Measurements from ENCODE around the gene MCM3AP.

MCM3AP gene

DNA sequence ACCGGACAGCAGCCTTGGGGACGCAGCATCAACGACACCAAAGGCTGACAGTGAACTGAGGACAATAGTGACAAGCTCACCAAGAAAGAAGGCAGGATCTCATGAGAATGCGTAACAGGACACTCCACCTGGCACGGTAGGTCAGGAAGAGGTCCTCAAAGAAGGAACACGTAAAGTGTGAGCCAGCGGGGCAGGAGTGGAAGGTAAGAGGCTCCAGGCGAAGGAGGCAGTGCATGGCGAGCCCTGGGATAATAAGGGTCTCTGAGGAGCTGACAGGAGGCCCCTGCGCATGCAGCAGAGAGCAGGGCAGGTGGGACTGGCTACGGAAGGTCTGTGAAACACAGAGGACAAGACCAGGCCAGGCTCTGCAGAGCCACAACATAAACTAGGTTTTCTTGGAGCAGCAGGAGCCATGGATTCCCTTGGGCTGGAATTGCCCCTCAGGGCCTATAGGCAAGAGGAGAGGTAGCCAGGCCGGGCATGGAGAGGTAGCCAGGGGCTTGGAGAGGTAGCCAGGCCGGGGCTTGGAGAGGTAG is 65.1 kb downstream of the MCM3AP start:
- no peak for DNase-seq (ENCODE audit: extremely low read depth, low read depth)
- no peak for TF ChIP-seq CTCF (IDR thresholded peaks at IDR 0.05; ENCODE audit: low read depth, low read length)

DNA sequence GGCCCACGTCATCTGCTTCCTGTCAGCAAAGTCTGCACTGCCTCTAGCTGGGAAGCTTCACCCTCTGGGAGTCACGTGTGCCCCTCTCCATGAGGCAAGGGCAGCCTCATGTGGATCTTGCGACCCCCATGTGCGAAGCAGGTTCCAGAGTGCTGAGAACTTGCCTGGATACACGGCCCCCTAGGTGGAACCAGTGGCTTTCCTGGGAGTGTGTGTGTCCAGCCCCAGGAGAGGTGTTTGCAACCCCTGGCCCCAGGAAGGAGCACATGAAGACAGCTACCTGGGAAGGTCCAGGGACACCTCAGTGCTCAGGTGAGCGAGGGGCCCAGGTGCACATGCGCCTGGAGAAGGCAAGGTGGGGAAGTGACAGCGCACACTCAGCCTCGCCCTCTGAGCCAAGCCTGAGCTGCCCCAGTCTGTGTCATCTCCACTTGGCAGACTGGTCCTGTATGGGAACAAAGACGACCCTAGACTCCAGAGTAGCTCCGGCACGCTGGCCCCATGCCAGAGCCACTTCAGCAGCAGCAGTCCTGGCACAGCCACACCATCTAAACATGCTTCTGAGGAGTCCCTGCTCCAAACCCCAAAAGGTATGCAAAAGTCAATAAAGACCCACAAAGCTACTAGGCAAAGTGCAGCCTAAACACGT is 65.7 kb downstream of the MCM3AP start:
- no peak for DNase-seq (ENCODE audit: extremely low read depth, low read depth)
- no peak for TF ChIP-seq CTCF (IDR thresholded peaks at IDR 0.05; ENCODE audit: low read depth, low read length)

DNA sequence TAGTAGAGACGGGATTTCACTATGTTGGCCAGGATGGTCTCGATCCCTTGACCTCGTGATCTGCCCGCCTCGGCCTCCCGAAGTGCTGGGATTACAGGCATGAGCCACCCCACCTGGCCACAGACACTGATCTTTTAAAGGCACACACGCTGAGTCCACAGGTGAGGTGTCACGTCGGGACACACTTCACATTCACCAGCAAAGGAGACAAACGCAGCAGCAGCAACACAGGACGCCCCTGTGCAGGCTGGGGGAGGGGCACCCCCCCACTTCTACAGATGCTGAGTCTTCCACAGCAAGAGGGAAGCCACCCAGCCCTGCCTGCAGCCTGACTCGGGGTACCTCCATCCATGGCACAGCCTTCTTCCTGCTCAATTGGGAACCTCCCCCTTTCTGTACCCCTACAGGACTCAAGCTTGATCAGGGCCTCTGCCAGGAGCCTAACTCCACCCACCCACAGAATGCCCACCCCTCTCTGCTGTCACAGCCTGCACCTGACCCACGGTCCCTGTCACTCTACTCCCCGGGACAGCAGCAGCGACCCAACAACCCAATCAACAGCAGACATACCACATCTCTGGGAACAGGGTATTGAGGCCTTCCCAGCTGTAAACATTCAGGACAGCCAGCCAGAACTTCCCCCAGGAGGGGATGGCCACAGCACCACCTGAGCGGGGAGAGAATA is 66.4 kb downstream of the MCM3AP start:
- no peak for DNase-seq (ENCODE audit: extremely low read depth, low read depth)
- no peak for TF ChIP-seq CTCF (IDR thresholded peaks at IDR 0.05; ENCODE audit: low read depth, low read length)

DNA sequence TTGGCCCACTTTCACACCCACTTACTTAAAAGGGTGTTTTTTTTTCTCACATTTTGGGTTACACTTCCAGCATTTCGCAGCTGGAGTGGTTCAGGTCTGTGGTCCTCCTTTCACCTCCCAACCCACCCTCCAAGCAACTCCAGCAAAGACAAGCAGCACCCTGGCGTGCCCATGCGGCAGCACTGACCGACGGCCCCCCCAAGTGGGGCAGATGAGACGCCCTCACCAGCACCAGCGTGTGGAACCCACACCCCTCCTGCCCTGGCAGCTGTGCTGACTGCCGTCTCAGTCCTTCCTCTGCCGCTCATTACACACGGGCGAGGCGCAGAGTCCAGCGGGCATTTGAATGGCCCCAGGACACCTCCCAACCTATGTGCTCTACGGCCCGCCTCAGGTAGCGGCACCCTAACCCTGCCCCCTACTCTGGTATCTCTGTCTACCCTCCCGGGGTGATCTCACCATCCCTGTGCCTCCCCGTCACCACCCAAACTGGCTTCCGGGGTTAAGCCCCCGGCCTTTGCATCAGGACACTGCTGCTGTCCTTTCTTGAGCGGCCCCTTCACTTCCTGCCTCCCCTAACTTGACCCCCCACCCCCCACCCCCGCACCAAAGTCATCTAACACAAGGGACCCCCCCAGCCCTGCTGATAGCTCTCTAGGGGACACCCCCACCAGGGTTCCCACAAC is 67.8 kb downstream of the MCM3AP start:
- DNase-seq (ENCODE audit: extremely low read depth, low read depth): no peak
- TF ChIP-seq CTCF (IDR thresholded peaks at IDR 0.05; ENCODE audit: low read depth, low read length): no peak

DNA sequence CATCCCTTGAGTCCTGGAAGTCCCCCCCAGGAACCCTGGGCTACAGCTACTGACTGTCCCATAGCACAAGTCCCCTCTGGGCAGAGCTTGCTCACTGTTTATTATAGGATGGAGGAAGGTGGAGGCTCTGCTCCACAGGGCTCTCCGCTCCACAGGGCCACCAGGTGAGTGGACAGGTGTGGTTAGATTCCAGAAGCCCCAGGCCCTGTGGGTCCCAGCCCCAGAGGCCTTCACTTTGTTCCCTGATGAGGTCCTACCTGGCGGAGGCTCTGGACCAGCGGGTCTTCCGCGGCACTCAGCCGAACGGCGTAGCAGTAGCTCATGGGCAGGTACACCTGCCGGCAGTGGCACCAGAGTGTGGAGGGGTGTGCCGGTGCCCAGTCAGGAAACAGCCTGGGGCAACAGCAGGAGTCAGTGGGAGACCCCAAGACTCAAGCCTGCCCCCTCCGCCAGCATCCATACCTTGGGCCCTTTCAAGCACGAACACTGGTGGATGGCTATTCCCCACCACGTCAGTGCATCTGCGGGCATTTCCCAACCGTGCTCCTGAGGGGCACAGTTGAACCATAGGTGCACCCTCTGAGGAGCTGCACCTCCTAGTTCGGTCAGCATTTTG is 69.2 kb downstream of the MCM3AP start:
- DNase-seq (ENCODE audit: extremely low read depth, low read depth): no peak

GRCh38 chr21:46215436-46216131 is 69.8 kb downstream of the MCM3AP start:
- no peak for TF ChIP-seq CTCF (IDR thresholded peaks at IDR 0.05; ENCODE audit: low read depth, low read length)

More for the DNA sequence above, 69.2 kb downstream of the MCM3AP start:
- TF ChIP-seq CTCF (IDR thresholded peaks at IDR 0.05; ENCODE audit: low read depth, low read length): no peak

More at GRCh38 chr21:46215436-46216131, 69.8 kb downstream of the MCM3AP start:
- no peak for DNase-seq (ENCODE audit: extremely low read depth, low read depth)
